ENCODE data around the gene CPB1.

Gene CPB1

GRCh38 chr3:148820361-148821245, 7.0 kb upstream of the CPB1 start:
- TF ChIP-seq FOXP2 (optimal IDR thresholded peaks at IDR 0.05; ENCODE audit: borderline replicate concordance, extremely low read depth, extremely low read length, insufficient read depth) (no peak), SIN3A (IDR thresholded peaks at IDR 0.05; ENCODE audit: borderline replicate concordance, insufficient read depth, low read length) (no peak), REST (IDR thresholded peaks at IDR 0.05; ENCODE audit: insufficient read depth in 1 of 2, low read depth in 2 of 2, low read length in 2 of 2) (no peak), TAF1 (IDR thresholded peaks at IDR 0.05; ENCODE audit: borderline replicate concordance, insufficient read depth, low read length) (no peak)

GRCh38 chr3:148823026-148823425, 4.6 kb upstream of the CPB1 start:
- TF ChIP-seq SIN3A (IDR thresholded peaks at IDR 0.05; ENCODE audit: borderline replicate concordance, insufficient read depth, low read length), result no peak
- no peak for TF ChIP-seq POLR2AphosphoS5 (IDR thresholded peaks at IDR 0.05; ENCODE audit: low read depth, low read length)
- TF ChIP-seq REST (IDR thresholded peaks at IDR 0.05; ENCODE audit: insufficient read depth in 1 of 2, low read depth in 2 of 2, low read length in 2 of 2), result no peak
- TF ChIP-seq FOXP2 (optimal IDR thresholded peaks at IDR 0.05; ENCODE audit: borderline replicate concordance, extremely low read depth, extremely low read length, insufficient read depth), result no peak
- TF ChIP-seq TAF1 (IDR thresholded peaks at IDR 0.05; ENCODE audit: borderline replicate concordance, insufficient read depth, low read length), result no peak

GRCh38 chr3:148825476-148825875, 2.1 kb upstream of the CPB1 start:
- no peak for TF ChIP-seq FOXP2 (optimal IDR thresholded peaks at IDR 0.05; ENCODE audit: borderline replicate concordance, extremely low read depth, extremely low read length, insufficient read depth)
- no peak for TF ChIP-seq SIN3A (IDR thresholded peaks at IDR 0.05; ENCODE audit: borderline replicate concordance, insufficient read depth, low read length)
- TF ChIP-seq POLR2AphosphoS5 (IDR thresholded peaks at IDR 0.05; ENCODE audit: low read depth, low read length), result no peak
- no peak for TF ChIP-seq REST (IDR thresholded peaks at IDR 0.05; ENCODE audit: insufficient read depth in 1 of 2, low read depth in 2 of 2, low read length in 2 of 2)
- no peak for TF ChIP-seq TAF1 (IDR thresholded peaks at IDR 0.05; ENCODE audit: borderline replicate concordance, insufficient read depth, low read length)

- TF ChIP-seq SIN3A (IDR thresholded peaks at IDR 0.05; ENCODE audit: borderline replicate concordance, insufficient read depth, low read length) (no peak), POLR2AphosphoS5 (IDR thresholded peaks at IDR 0.05; ENCODE audit: low read depth, low read length) (no peak), FOXP2 (optimal IDR thresholded peaks at IDR 0.05; ENCODE audit: borderline replicate concordance, extremely low read depth, extremely low read length, insufficient read depth) (no peak), TAF1 (IDR thresholded peaks at IDR 0.05; ENCODE audit: borderline replicate concordance, insufficient read depth, low read length) (no peak), REST (IDR thresholded peaks at IDR 0.05; ENCODE audit: insufficient read depth in 1 of 2, low read depth in 2 of 2, low read length in 2 of 2) (no peak)
Observed at GRCh38 chr3:148828136-148828690, 602 bp downstream of the CPB1 start.

Data from PFSK-1 (cell line).